Activated CD4-positive, alpha-beta T cell treated with anti-CD3 and anti-CD28 coated beads, Interleukin-2, Interleukin-4, amounts not matched to agents 100 ng/mL and 50 ng/mL, durations not matched to agents 16 hours and 8 hours (primary cell): ENCODE data around the gene CLDN9.
A peak's percentile ranks its signal among the peaks of the same experiment; 100 is the strongest.

ENCODE experiments used
- DNase-seq: peaks from one replicate; pipeline ENCODE4 v3.0.0-alpha.2; 2020; ENCODE audit warnings: low spot score

CLDN9 gene

DNA sequence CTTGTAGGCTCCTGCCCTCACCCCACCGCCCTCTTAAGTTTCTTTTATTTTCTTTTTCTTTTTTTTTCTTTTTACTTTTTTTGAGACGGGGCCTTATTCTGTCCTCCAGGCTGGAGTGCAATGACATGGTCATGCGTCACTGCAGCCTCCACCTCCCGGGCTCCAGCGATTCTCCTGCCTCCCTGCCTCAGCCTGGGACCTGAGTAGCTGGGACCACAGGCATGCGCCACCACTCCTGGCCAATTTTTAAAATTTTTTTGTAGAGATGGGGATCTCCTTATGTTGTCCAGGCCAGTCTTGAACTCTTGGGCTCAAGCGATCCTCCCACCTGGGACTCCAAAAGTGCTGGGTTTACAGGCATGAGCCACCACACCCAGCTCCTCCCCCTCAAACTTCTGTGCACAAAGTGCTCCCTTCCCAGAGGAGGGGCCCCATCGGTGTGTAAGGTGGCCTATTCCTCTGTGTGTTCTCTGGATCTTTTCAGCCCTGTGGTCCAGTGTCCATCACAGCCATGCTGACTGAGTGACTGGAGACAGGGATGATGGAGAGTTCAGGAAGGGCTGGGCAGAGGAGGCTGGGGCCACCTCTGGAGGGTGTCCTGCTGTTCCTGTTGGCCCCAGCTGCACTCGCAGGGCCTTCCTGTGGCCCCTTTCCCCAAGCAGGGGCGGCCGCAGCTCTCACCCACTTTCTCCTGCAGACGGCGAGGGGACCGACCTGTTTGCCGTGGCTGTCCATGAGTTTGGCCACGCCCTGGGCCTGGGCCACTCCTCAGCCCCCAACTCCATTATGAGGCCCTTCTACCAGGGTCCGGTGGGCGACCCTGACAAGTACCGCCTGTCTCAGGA lies 43.8 kb downstream of the CLDN9 start:
- DNase-seq = no peak

GRCh38 chr16:3057181-3058138 lies 44.7 kb downstream of the CLDN9 start:
- no peak for DNase-seq

DNA sequence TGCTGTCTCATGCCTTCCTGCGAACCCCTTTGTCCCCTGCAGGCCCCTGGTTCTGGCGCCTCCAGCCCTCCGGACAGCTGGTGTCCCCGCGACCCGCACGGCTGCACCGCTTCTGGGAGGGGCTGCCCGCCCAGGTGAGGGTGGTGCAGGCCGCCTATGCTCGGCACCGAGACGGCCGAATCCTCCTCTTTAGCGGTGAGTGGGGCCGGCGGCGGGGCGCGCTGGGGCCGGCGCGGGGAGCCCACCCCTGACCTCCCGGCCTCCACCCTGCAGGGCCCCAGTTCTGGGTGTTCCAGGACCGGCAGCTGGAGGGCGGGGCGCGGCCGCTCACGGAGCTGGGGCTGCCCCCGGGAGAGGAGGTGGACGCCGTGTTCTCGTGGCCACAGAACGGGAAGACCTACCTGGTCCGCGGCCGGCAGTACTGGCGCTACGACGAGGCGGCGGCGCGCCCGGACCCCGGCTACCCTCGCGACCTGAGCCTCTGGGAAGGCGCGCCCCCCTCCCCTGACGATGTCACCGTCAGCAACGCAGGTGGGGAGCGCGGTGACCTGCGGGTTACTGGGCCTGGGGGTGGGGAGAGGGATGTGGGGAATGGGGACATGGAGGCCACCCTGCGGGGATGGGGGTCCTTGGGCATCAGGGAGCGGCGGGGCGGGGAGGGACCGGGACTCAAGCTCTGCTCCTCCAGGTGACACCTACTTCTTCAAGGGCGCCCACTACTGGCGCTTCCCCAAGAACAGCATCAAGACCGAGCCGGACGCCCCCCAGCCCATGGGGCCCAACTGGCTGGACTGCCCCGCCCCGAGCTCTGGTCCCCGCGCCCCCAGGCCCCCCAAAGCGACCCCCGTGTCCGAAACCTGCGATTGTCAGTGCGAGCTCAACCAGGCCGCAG lies 45.7 kb downstream of the CLDN9 start:
- no peak for DNase-seq

GRCh38 chr16:3059041-3059722 lies 46.5 kb downstream of the CLDN9 start:
- DNase-seq = peak; percentile 92

DNA sequence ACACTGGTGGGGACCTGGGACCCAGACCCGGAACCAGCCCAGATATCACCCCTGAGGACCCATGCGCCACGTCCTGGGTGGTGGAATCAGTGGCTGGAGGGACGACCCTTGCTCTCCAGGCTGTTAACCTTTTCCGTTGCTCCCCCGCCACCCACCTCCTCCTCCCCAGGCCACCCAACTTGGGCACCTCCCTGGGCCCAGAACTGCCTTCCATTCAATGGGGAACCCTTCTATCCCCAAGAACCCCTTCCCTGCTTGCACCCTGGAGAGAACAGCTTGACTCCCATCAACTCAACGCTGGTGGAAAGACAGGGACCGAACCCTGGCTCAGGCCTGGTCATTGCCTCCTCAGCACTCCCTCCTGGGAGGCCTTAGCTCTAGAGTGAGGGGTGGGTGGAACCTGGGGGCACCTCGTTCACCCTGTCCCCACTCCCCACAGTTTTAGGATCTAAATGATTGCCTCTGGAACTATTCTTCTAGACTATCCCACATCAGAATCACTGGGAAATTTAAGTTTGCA lies 47.1 kb downstream of the CLDN9 start:
- DNase-seq = no peak

DNA sequence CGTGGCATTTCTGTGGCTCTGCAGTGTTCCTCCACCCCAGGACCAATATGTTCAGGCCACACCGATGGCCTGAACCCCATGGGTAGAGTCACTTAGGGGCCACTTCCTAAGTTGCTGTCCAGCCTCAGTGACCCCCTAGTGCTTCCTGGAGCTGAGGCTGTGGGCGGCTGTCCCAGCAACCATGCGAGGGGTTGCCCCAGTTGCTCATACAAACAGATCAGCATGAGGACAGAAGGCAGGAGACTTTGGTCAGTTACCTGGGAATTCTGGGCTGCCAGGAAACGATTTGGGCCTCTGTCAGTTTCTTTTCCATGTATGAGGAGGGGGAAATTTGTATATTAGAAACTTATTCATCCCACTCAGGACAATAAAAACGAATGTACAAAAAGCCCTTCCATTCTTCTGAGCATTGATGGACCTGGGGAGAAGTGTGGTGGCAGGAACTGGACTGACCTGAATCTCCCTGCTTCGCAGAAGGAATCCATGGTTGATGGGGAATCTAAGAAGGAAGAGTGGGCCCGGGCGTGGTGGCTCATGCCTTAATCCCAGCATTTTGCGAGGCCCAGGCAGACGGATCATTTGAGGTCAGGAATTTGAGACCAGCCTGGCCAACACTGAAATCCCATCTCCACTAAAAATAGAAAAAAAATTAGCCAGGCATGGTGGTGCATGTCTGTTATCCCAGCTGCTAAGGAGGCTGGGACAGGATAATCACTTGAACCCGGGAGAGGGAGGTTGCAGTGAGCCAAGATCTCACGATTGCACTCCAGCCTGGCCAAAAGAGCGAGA lies 47.8 kb downstream of the CLDN9 start:
- DNase-seq = no peak

DNA sequence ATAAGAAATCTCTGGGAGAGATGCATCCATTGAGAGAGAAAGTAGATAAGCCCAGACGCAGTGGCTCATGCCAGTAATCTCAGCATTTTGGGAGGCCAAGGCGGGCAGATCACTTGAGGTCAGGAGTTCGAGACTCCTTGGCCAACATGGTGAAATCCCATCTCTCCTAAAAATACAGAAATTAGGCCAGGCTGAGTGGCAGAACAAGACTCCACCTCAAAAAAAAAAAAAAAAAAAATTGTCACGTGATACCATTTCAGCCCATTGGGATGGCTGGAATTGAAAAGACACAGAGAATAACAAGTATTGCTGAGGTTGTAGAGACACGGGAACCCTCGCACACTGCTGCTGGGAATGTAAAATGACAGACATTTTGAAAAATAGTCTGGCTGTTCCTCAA lies 49.8 kb downstream of the CLDN9 start:
- no peak for DNase-seq

DNA sequence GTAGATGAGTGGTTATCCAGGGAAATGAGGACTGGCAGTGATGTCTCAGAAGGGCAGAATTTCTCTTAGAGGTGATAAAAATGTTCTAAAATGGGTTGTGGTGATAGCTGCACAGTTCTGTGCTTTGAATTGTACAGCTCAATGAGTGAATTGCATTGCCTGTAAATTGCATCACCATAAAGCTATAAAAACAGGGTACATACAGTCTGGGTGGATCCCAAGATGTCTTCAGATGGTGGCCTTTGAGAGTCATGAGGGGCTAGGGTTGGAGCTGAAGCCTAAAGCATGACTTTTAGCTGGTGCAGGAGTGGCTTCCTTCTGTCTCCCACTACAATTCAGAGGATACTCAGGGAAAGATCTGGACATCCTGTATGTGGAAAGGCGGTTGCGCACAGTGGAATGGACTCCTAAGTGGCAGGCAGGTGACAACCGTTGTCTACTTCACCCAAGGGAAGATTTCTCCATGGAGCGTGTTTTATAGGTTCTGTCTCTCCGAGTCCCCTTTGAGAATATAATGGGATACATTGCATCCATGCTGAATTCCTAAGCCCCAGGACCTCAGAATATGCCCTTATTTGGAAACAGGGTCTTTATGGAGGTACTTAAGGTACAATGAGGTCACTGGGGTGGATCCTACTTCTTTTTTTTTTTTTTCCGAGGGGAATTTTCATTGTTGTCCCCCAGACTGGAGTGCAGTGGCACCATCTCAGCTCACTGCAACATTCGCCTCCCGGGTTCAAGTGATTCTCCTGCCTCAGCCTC lies 51.1 kb downstream of the CLDN9 start:
- no peak for DNase-seq
